SIG-M5 treated with dmso at 0.1 percent for 504 hours (cell line): Measurements from ENCODE around the gene RNF157.

Source experiments
- DNase-seq: peaks from one replicate; lab custom pipeline; 2025; ENCODE audit not compliant: unreplicated experiment; lab: John Stamatoyannopoulos, UW

Gene RNF157

DNA sequence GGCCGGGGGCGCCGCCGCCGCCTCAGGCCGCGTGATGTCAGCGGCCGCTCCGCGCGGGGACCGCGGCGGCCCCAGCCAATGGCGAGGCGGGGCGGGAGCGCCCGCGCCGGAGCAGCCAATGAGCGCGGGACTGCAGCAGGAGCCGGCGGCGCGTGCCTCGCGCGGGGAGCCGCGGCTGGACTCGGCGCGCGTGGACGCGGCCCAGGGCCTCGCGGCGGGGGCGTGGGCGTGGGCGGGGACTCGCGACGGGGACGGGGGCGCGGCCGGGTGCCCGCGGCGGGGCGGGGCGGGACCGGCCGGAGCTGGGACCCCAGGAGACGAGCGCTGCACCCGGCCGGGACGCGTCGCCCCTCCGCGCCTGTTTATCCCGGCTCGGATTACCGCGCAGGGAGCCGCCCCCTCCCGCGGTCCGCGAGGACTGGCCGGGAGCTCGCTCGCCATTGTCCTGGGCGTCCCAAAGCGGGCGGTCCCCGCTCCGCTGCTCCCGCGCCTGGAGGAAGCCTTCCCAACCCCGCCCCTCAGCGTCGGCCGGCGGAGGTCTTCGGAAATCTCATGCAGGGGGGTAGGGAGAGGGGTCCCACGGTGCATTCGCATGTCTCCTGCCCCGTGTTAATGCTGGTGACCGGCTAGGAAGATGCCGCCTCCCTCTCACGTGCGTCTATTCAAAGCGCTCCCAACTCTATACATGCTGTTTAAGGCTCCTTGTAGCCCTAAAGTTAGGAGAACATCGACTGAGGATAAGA, at the start of gene RNF157:
RNF157 (minus strand) TSS at position 33 of the 743 bp plus-strand sequence. CDS start 253 bp downstream, outside the sequence.
- DNase-seq = no peak

DNA sequence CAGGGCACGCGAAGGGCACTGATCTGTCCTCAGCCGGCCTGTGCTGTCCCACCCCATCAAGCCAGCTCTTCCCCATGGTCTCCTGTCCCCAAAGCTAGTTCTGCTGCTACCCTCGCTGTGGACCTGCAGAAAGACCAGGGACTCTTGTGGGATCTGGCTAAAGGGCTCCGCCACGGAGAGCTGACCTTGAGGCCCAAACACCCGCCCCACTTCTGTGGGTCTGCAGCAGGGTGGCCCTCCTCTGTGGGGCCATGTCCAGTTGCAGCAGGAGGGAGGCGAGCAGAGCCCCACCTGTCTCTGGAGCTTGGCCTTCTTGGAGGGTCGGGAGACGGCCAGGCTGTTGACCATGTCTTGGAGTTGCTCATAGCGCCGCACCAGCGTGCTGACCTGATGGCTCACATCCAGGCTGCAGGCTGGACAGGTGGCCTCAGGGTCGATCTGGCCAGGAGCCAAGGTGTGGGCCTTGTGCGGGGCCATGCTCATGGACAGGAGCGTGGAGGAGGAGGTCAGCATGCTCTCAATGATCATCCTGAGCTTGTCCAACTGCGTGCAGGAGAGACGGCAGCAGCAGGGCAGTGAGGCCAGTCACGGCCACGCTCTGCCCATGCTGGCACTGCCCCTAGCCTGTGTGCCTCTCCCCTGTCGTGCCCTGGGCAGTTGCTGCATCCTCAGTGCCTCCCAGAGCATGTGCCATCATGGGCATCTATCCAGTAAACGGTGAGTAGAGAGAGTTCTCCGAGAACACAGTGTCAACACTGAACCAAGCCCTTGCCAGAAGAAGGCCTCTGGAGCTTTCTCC, 41.5 kb upstream of the RNF157 start:
- no peak for DNase-seq

GRCh38 chr17:76280650-76281049, 40.4 kb upstream of the RNF157 start:
- DNase-seq = no peak

DNA sequence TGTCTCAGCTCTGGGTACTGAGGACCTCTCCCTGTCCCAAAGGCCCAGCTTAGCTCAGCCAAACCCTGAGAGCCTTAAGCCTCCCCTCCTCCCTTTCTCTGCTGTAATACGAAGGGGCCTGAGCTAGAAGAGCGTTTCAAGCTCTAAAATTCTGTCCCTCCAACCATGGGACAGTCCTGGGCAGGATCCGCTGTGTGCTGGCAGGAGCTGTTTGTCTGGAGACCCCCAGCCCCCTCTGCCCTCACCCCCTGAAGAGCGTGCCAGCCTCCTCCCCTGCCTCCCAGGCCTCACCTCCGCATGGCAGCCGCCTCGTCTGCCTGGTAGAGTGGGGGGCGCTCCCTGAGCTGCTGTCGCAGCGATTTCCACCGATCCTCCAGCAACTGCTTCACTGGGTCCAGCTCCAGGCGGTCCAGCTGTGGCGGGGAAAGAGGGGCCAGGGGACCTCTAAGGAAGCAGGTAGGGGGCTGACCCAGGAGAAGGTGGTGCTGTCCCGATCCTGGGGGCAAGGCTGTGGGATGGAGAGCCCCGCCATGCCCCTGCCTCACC, 39.5 kb upstream of the RNF157 start:
- DNase-seq = no peak

- DNase-seq = peak; percentile 52
These were observed 38.9 kb upstream of the RNF157 start for GRCh38 chr17:76278952-76279741.

- DNase-seq = no peak
These were observed 38.1 kb upstream of the RNF157 start for GRCh38 chr17:76278268-76278908.

DNA sequence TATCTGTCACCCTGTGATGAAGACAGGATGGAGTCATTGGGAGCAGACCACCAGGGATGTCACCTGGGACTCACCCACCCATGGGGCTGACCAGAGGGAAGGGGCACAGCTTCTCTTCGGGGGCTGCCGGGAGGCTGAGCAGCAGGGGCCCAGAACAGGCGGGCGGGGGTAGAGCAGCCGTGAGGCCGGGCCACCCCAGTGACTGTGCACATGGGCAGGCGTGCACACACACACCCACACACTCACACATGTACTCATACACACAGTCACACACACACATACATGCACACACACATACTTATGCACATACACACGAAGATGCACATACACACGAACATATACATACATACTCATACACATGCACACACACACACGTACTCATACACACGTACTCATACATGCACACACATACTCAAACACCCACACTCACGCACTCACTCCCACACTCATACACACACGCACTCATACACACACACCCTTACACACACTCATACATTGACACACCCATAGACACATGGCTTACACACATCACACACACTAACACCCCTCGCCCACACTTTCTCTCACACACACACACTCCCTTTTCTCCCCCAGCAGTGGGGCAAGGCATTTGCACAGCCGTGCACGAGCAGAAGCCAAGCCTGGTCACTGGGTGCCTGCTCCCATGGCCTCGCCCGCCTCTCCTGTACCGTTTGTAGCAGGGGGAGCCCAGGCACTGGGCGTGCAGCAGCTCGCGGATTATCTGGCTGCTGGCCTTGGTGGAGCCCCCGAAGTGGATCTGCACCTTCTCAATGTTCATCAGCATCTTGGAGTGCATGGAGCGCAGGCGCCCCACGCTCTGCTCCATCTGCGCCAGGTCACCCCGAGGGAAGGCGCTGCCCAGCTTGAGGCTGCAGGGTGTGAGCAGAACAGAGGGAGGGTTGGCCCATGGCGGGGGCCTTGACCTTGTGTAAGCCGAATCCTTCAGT, 37.3 kb upstream of the RNF157 start:
- no peak for DNase-seq

DNA sequence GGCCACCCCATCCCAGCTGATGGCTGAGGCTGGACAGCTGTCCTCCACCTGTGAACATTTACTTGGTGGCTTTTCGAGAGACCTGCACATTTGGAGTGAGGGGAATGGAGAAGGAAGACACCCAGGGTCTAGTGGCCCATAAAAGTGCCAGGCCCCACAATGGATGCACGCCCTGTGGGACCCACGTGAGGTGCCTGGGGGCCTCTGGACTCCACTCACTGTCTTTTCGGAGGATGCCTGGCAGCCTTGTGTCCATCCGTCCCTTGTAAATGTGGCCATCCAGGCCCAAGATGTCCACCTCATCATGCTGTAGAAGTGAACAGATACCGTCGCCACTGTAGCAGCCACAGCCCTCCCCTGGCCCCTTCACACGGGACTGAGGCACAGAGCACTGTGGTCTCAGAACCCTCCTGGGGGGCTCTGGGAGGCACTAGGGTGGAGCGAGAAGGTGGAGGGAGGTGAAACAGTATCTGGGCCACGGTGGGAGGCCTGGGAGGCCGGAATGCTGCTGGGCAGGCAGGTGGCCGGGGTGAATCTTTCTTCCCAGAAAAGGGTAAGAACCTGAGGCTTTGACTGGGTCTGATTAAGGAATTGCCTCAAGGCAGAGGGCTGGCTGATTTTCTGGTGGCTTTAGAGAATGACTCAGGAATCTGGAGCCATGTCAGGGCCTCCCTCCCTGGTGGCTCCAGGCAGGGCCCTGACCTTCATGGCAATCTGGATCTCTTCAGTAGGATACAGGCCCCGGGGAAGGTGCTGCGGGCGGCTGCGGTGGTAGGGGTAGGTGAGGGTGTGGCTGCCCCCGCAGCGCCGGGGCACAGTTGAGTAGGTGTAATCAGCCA, 36.4 kb upstream of the RNF157 start:
- DNase-seq = no peak

- DNase-seq = no peak
These were observed 35.8 kb upstream of the RNF157 start for GRCh38 chr17:76276069-76276431.

DNA sequence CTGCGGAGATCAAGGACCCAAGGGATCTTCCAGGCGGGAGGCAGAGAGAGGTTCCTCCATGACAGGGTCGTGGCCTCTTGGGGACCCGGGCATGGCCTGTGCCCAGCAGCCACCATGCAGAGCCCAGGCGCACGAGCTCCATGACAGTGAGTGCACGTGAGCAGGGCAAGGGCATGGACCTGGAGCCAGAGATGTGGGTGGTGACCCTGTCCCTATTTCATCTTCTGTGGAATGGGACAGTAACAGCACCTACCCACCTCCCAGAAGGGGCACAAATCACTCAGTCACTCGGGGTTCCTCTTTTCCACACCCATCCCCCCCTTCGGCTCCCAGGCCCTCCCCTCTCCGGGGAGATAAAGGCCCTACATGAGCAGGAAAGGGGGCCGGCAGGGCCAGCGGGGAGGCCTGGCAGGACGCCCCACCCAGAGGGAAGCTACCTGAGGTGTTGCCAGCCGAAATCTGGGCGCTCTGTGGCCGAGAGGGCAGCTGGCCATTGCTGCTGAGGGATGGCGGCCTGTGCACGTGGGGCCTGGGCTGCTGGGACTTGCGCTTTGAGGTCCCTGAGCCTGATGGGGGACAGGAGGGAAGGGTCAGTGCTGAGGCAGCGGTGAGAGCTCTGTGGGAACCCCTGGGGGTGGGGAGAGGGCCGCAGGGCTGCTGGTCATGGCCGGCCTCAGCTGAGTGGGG, 35.2 kb upstream of the RNF157 start:
- DNase-seq = no peak

- DNase-seq = no peak
These were observed 34.0 kb upstream of the RNF157 start for GRCh38 chr17:76274112-76274956.

DNA sequence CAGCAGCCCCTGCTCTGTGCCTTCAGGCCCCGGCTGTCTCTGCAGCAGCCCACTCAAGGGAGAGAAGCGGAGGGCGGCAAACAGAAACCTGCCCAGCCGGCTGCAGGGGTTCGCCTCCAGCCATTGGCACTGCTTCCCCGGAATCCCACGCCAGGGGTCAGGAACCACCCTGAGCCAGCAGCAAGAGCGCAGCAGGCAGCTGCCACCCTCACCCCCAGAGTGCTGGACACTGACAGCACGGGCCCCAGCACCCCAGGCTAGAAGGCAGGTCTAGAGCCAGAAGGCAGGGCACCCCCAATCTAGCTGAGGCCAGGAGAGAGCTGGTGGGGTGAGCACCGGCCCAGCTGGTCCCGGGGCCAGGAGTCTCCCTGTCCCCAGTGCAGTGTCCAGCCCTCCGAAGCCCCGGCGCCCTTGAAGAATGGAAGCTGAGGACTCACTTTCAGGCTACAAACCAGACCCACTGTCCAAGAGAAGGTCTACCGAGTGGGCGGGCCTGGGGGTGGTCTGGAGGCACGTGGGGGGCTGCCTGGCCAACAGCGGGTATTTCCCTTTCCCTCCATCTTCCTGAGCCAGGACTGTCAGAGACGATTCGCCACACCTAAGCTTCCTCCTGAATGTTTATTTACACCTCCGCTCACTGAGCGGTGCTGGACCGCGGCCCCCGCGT, 33.3 kb upstream of the RNF157 start:
- DNase-seq = no peak

DNA sequence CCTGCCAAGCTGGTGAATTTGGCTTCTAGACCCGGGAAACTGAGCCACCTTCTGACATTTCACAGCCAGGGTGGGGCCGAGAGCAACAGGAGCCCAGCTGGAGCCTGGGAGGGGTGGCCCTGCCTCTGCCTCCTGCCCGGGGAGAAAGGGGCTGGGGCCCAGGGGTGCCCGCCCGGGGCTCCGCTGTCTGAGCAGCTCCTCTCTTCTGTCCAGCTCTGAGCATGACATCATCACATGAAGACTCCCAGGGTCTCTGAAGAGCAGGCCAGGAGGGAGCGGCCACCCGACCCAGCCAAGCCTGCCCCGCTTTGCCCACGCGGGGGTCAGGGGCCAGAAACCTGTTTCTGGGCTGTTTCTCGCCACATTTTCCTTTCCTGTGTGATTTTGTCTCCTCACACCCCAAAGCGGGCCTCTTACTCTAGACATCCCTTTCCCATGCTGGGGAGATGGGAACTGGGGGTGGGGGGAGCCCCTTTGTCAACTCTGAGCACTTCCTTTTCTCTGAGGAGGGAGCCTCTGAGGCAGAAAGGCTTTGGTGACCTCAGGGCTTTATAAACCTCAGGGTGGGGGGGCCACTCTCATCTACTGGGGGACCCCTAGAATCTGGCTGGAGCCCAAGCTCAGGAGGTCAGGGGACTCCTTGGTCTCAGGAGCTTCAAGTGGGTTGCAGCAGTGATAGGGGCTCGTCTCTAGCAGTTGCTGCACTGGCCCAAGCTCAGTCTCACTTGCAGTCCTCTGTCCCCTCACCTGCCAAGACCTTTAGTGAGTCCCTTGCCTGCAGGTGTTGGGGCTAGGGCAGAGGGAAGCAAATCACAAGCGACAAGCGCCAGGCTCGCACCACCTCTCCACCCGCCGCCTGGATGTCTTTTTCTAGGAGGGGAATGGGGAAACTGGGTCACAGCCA, 32.5 kb upstream of the RNF157 start:
- no peak for DNase-seq

GRCh38 chr17:76271669-76272540, 31.6 kb upstream of the RNF157 start:
- DNase-seq = no peak
